Hematopoietic multipotent progenitor cell treated with erythropoietin and hydrocortisone succinate and interleukin-3 and kit ligand, for 6 days (in vitro differentiated cells): ENCODE measurements around the gene SNX21.
"Not testable (repeated sequence)": the region's sequence is repeated elsewhere in the genome, so short reads cannot be mapped to it uniquely, and the experiment has no call there.

Experiments
- DNase-seq: peaks from one replicate; pipeline ENCODE4 v3.0.0-alpha.2; 2015

The SNX21 gene

GRCh38 chr20:45833030-45833882 lies at the start of gene SNX21:
Gene SNX21 (plus strand): TSS chr20:45833799. CDS start chr20:45833920, 121 bp downstream.
- no peak for DNase-seq

GRCh38 chr20:45788351-45788750 lies 45.2 kb upstream of the SNX21 start:
- no peak for DNase-seq

- peak; percentile 46 for DNase-seq
These were observed 41.1 kb upstream of the SNX21 start for GRCh38 chr20:45792317-45793118.

- DNase-seq: no peak
These were observed 37.1 kb upstream of the SNX21 start for GRCh38 chr20:45796337-45797065.

DNA sequence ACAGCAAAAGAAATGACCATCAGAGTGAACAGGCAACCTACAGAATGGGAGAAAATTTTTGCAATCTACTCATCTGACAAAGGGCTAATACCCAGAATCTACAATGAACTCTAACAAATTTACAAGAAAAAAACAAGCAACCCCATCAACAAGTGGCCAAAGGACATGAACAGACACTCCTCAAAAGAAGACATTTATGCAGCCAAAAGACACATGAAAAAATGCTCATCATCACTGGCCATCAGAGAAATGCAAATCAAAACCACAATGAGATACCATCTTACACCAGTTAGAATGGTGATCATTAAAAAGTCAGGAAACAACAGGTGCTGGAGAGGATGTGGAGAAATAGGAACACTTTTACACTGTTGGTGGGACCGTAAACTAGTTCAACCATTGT lies 36.1 kb upstream of the SNX21 start:
- DNase-seq: not testable (repeated sequence)

- DNase-seq: not testable (repeated sequence)
These were observed 35.6 kb upstream of the SNX21 start for GRCh38 chr20:45797955-45798354.

DNA sequence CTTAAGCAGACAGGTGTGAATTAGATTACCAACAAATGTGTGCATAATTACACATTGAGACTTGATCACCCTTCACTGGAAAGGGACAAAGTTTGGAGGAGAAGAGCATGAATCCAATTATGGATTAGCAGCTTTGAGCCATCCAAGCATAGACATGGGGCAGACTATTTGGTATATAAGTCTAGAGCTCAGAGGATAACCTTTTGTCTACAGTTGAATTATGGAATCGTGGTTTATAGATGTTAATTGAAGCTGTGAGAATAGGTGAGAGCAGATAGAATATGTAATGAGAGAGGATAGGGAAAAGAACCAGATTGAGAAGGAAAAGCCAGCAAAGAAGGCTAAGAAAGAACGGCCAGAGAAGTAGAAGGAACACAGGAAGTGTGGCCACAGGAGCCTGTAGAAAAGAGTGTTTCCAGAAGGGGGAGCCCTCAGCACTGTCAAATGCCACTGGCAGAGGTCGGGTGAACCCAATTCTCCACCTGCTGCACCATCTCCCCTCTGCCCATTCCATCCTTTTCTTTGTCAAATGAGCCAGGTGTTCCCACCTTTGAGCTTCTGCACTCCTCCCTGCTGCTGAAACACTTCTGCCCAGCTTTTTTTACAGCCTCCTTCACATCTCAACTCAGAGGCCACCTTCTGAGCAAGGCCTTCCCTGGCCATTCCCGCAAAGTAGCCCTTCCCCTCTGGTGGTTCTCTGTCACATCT lies 34.5 kb upstream of the SNX21 start:
- peak; percentile 89 for DNase-seq

- no peak for DNase-seq
These were observed 31.7 kb upstream of the SNX21 start for GRCh38 chr20:45801851-45802250.

- DNase-seq: peak; percentile 79
These were observed 23.2 kb upstream of the SNX21 start for GRCh38 chr20:45810191-45810970.

DNA sequence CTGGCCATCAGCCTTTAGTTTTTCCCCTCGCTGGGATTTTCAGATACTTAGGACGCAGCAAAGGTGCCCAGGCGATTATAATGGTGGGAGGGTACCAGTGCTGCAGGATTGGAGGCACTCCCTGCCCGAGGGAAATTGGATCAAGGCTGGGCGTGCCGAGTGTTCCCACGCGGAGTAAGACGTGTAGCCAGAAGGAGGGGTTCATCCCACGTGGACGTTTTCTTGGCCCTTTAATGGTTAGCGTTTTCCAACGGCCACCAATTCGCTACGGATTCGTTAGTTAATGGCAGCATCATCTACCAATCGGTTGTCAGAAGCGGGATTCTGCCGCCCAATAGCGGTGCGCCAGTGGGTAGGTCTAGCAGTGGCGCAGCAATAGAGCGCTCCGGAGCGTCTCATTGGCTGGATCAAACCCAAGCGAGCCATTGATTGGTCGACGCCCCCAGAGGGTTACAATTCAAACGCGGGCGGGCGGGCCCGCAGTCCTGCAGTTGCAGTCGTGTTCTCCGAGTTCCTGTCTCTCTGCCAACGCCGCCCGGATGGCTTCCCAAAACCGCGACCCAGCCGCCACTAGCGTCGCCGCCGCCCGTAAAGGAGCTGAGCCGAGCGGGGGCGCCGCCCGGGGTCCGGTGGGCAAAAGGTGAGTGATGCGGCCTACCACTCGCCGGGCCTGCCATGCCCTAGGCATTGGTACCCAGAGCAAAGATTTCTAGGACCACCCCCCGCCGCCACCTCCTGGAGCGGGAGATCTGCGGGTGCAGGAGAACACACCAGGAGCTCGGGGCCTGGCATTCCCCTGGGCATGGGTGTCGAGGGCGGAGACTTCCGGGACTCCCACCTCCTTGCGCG lies 21.2 kb upstream of the SNX21 start, which contains the start of gene UBE2C:
TSS of gene UBE2C (plus strand) at position 488 of the 849 bp plus-strand sequence. CDS start at position 540, 52 bp downstream.
- DNase-seq: peak; percentile 99

DNA sequence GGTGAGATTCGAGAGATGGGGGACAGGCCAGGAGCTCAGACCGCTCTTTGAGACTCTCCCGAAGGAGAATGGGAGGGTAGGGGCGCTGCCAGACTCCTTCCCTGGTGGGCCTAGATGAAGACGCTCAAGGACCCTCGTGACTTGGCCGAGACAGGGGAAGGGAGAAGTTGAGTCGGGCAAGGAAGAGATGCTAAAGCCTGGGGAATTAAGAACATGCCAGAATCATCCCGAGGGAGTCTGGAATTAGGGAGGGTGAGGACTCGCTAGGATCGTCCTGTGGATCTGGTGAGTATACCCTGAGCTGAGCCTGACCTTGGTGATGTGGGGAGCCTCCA lies 20.6 kb upstream of the SNX21 start:
- no peak for DNase-seq

DNA sequence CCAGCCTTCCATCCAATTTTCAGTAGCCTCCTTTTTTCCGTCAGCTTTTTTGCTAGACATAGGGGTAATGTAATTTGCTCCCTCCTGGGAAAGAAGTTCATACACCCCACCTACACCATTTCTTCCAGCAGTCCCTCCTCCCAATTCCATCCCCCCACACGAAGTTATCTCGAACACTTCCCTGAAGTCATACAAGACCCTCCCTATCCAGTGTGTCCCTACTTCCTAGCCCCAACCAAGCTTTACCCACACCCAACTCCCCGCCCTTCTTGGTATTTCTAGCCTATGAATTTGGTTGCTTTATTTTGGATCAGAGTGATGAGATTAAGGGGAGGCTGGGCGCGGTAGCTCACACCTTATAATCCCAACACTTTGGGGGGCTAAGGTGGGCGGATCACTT lies 20.1 kb upstream of the SNX21 start:
- no peak for DNase-seq

DNA sequence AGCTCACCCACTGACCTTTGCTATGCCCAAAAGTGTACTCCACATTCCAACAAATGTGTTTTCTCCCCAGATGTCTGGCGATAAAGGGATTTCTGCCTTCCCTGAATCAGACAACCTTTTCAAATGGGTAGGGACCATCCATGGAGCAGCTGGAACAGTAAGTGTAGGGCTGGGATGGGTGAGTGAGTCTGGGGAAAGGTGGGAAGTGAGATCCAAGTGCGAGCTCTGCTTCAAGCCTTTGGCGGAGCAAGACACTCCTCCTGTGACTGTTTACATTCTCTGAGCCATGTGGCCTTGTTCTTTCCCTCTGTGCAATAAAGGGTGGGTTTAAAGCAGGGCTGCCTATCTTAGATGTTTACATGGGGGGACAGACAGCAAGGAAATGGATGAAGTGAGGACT lies 19.3 kb upstream of the SNX21 start:
- DNase-seq: no peak

- no peak for DNase-seq
These were observed 16.6 kb upstream of the SNX21 start for GRCh38 chr20:45816951-45817350.

- no peak for DNase-seq
These were observed 16.0 kb upstream of the SNX21 start for GRCh38 chr20:45817376-45818194.

- no peak for DNase-seq
These were observed 15.4 kb upstream of the SNX21 start for GRCh38 chr20:45818239-45818638.

DNA sequence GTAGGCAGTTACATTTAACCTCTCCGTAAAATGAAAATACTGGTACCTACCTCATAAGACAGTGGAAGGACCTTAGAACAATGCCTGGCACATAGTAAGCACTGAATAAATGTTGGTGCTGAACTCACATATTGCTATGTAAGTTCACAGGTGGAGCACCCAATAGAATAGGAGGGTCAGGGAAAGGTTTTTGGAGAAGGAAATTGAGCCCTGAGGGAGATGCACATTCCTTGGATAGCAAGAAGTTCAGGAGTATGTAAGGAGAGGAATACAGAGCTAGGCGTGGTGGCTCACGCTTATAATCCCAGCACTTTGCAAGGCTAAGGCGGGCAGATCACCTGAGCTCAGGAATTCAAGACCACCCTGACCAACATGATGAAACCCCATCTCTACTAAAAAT lies 14.1 kb upstream of the SNX21 start:
- DNase-seq: no peak

- DNase-seq: no peak
These were observed 11.7 kb upstream of the SNX21 start for GRCh38 chr20:45821947-45822346.

DNA sequence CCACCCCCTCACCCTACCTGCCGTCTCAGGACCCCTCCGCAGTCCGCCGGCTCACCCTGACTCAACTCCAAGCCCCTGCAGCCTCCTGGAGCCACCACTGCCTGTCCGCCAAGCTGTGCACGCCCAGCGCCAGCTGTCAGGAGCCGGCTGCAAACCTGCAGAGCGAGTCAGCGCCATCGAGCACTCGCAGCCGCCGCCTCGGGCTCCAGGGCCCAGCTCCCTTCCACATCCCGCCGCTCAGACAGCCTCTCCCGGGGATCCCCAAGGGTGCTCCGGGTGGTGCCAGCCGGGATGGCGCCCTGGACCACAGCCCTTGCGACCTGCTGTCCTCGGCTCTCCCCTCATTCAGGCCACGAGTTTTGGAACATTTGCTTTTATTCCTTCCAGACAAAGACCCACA lies 10.7 kb upstream of the SNX21 start:
- DNase-seq: peak; percentile 49
